EL (cell line): ENCODE data around the gene BAX.

Experiments used
- DNase-seq: peaks from one replicate; pipeline ENCODE4 v3.0.0-alpha.2; 2016

The BAX gene

DNA sequence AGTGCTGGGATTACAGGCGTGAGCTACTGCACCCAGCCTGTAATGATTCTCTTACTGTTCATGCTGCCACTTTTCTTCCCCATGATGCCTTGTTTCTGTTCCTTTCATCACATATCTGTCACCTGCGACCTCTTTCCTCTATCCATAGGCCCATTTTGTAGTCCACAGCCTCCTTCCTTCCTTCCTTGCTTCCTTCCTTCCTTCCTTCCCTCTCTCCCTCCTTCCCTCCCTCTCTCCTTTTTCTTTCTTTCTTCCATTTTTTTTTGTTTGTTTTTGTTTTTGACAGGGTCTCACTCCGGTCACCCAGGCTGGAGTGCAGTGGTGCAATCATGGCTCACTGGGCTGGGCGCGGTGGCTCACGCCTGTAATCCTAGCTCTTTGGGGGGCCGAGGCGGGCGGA, 34.2 kb downstream of the BAX start:
- no peak for DNase-seq

DNA sequence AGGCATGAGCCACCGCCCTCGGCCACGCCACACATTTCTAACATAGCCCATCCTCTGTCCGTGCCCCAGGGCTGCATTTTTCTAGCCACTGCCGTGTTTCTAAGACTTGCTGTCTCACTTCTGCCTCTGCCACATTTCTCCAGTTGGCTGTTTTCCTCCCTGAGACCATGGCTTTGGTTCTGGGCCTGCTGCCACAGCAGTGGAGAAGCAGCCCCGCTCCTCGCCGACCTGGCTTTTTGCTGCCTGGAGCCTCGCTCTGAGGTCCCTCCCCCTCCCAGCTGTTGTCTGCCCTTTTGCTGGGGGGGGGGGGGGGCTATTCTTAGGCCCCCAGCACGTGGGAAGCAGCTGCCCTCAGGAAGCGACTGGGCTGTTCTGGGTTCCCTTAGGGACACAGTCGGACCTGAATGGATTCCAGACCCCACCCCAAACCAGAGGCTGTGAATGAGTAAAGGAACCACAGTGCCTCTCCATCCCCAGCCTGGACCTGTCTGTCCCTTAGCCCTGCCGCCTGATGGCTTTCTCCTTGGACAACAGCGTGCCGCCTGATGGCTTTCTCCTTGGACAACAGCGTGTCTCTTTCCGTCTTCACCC, 35.1 kb downstream of the BAX start:
- DNase-seq = no peak

DNA sequence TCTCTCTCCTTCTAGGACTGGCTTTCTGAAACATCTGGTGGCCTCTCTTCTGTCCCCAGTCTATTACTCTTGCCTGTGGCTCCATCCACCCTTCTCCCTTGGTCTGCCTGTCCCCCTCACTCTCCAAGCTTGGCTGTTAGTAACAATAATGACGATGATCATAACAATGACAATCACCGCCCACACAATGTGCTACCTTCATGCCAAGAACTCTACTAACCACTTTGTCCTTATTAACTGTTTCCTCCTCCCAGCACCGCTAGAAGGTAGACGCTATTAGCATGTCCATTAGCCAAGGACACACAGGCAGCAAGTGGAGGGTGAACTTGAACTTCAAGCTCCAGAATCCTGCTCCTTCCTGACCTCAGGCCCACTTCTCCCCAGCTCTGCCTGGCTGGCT, 35.7 kb downstream of the BAX start:
- DNase-seq = no peak

DNA sequence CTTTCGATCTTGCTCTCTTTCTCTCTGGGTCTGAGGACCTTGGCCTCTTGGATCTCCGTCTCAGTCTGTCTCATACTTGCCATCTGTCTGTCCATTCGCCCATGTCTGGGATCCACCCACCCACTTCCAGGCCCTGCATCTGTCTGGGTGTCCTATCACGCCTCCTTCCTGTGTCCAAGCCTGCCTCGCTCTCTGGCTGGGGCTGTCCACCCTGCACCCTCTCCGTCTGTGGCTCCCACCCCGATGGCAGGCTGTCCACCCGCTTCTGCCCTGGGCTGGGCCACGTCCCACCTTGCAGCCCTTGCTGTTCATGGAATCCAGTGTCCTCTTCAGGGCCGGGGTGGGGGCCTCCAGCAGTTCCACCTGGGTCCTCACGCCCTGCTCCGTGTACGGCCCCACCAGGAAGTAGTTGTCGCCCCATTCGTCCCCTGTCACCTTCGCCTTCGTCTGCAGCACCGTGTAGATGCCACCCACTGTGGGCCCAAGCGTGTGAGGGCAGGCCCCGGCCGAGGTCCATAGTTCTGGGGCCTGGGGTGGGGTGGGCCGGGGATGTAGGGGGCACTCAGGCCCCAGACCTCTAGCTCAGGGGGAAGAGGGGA, 36.4 kb downstream of the BAX start:
- no peak for DNase-seq

DNA sequence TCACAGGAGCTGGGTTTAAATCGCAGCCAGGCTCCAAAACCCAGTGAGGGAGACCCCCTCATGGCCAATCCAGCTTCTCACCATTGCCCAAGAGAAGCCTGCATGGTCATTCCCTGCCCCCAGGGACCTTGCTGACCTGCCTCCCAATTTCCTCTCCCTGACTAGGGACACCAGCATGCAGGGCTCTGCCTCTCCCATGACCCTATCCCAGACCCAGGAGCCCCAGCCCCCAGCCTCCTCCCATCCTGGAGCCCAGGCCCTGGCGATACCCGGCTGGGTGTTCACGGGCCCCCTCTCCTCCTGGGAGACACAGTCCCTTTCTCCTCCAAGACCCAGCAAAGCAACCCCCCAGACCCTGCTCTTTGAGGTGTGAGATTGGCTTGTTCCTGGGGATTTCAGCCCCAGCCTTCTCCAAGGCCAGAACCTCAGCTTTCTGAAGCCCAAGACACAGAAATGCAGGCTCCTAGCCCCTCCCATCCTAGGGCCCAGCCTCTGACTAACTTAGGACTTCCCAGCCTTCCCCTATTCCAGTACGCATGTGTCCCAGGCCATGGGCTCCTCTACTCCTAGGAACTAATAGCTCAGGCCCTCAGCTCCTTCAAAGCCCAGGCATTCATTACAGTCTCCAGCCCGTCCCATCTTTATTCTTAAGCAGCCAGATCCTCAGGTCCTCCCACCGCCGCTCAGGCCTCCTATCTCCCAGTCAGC, 37.4 kb downstream of the BAX start:
- DNase-seq = peak; percentile 88

DNA sequence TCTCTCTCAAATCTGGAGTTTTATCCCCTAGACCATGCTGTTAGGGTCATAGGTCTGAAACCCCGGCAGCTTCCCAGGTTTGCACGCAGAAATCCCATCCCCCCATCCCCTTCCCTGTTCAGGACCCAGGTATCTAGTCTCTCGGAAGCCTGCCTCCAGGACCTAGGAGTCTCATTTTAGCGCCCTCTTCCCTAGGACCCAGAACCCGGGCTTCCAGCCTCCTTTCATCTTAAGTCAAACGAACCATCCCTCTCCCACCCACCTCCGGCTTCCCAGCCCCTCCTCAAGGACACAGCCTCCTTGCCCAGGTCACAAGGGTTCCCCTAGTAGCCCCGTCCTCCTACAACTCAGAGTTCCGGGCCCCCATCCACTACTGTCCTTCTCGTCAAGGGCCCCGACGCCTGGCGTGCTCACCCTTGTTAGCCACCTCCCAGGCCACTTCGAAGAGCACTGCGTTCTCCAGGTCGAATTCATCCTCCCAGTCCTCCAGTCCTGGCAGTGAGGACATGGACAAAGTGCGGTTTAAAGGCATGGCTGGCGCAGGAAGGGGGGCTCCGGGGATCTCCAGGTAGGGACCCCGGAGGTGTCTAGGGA, 38.0 kb downstream of the BAX start:
- DNase-seq = no peak

DNA sequence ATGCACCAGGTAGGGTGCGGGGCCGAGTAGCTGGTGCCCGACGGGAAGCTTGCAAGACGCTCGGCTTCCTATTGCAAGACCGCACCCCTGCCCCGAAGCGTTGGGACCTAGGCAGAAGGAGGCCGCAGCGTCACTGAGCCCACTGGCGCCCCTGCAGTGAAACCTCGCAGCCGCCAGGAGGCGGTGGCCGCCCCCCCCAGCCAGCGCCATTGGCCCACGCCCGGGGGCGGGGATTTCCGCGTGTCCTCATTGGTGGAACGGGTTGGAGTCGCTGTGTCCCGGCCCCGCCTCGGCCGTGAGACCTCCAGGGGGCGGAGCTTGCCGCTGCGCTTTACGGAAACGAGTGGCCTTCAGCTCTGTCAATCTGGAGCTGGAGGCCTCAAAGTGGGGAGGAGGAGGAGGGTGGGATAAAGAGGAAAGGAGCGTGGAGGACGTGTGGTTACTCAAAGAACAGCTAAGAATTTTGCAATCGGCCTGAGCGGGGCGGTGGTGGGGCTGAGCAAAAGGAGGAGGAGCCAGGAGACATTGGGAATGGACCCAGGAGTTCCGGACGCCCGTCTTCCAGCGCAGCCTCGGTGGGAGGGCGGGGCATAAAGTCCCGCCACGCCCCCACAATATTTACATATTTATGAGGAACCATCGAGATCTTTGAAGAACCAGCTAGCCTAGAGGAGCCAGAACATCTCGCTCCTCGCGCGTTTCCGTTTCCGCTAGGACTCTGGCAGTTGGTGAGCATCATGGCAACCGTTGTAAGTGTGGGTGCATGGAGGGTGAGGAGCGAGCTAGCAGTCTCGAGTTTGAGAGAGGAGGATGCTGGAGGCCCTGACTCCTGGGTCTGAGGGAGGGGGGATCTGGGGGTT, 38.7 kb downstream of the BAX start, which contains the start of the genes GYS1 and RUVBL2:
Gene GYS1 (minus strand): TSS at position 135 of the 860 bp plus-strand sequence. CDS start 197 bp downstream, outside the sequence.
Gene RUVBL2 (plus strand): TSS at position 713 of the 860 bp plus-strand sequence. CDS start 25 bp downstream, at position 738.
- DNase-seq = peak; percentile 100

DNA sequence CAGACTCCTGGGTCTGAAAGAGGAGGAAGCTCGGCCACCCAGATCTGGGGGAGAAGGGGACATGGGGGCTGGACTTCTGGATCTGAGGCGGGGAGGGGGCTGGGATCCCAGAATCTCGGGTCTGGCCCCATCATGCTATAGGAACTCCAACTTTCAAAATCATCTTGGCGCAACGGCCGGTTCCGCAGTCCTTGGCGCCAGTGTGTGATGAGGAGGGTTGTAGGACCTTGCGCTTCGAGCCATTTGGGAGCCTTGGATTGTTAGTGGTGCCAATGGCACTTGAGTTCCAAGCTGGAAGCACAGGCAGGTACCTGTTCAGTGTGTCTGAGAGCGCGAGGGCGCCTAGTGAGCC, 39.3 kb downstream of the BAX start:
- no peak for DNase-seq

DNA sequence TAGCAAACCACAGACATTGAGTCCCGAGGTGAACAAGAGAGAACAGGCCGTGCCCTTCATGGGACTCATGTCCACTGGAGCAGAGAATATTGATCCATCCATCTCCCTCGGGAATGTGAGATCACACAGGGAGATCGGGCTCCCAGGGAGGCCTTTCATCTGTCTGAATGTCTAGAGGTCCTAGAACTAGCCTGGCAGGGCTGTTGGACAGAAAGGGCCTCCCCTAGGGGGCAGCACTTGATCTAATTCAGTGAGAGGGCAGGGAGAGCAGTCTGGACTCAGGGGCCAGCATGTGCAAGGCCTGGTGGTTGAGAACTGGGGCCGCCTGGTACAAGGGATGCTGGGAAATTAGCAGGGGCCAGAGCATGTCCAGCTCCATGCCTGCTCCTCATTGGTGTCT, 43.3 kb downstream of the BAX start:
- peak; percentile 71 for DNase-seq

DNA sequence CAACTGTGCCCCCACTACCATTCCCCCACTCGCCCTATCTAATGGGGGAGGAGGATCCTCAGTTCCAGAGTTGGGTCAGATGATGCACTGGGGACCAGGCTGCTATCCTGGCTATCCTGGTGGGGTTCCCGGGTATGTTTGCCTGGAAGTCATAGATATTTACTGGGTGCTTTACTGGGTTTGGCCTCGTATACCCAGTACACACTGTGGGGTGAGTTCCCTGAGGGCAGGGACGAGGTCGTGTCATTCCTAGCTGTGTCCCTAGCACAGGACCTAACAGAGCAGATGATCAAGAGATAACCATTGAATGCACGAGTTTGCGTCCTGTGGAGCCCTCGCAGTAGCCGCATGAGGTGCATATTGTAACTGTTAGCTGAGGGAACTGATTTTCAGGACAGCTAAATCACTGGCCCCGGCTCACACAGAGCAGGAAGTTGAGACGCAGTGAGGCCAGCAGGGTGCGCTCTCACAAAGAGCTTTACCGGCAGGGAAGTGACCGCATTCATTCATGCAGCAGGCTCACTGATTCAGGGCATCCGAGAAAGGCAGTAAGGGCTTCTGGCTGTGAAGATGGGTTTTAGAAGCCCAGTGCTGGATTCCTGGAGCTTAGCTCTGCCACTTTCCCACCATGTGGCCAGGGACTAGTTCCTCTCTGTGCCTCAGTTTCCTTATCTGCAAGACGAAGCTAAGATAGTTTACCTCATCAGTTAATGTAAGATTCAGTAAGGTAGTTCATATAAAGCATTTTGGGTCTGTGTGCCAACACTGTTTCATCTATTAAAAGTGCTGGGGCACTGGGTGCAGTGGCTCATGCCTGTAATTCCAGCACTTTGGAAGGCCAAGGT, 45.0 kb downstream of the BAX start:
- peak; percentile 67 for DNase-seq

DNA sequence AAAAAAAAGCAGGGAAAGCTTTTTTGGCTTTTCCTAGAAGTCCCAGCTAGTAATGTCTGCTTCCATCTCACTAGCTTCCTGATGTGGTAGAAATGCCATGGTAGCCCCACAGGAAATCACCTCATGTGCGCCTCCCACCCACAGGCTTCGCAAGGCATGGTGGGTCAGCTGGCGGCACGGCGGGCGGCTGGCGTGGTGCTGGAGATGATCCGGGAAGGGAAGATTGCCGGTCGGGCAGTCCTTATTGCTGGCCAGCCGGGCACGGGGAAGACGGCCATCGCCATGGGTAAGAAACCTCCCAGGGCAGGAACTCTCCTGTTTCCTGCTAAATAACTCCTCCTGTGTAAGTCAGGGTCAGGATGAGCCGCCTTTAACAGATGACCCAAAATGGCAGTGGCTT, 49.5 kb downstream of the BAX start:
- no peak for DNase-seq

DNA sequence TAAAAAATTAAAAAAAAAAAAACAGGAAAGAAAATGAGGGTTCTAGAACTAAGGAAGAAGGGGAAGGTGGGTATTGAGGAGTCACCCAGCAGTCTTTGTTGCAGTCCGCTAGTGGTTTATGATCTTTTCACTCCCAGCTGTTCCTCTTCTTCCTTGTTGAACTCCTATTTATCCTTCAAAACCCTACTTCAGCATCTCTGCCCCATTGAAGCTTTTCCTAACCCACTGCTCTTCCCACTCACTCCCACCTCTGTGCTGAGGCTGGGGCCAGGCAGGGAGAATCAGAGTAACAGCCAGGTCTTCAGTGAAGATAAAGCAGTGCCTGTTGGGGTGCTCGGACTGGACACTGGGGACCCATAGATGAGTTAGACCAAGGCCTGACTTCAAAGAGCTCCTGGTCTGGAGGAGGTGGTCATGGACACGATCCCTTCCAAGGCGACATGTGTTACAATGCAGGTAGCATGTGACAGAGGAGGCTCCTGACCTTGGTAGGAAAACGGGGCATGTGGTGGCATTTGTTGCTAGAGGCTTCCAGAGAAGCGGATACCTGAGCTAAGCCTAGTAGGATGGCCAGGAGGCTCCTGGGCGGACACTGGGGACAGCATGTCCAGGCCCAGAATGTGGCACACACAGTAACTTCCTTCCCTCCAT, 50.4 kb downstream of the BAX start:
- no peak for DNase-seq

DNA sequence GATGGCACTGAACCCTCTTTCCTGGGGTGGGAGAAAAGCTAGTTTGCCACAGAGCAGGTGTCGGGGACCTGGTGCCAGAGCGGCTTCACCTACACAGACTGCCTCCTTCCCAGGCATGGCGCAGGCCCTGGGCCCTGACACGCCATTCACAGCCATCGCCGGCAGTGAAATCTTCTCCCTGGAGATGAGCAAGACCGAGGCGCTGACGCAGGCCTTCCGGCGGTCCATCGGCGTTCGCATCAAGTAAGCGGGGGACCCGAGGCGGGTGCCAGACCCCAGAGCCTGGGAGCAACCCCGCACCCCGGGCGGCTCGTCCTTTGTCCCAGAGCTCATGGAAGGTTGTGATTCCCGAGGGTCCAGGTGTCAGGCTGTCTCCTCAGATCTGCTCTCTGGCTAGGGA, 52.2 kb downstream of the BAX start:
- no peak for DNase-seq

DNA sequence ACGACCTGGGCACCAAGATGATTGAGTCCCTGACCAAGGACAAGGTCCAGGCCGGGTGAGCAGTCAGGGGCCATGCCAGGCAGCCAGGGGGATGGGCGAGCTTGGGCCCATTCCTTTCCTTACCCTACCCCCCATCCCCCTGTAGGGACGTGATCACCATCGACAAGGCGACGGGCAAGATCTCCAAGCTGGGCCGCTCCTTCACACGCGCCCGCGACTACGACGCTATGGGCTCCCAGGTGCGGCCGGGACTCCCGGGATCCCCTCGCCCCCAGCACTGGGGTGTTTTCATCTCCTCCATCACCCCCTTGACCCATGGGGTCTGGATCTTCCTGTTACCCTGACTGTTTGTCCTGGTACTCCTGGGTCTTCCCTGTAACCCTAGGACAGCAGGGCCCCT, 55.2 kb downstream of the BAX start:
- DNase-seq = no peak

DNA sequence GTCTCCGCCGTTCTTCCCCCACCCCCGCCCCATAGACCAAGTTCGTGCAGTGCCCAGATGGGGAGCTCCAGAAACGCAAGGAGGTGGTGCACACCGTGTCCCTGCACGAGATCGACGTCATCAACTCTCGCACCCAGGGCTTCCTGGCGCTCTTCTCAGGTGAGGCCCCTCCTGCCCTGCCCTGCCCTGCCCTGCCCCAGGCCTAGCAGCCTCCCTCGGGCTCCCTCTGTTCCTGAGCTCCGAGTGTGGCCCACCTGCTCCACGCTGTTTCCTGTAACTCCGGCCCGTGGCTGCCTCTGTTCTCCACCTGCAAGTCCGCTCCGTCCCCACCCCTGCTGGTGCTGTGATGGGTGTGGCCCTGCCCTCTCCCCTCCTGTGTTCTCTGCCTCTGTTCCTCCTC, 55.8 kb downstream of the BAX start:
- no peak for DNase-seq

DNA sequence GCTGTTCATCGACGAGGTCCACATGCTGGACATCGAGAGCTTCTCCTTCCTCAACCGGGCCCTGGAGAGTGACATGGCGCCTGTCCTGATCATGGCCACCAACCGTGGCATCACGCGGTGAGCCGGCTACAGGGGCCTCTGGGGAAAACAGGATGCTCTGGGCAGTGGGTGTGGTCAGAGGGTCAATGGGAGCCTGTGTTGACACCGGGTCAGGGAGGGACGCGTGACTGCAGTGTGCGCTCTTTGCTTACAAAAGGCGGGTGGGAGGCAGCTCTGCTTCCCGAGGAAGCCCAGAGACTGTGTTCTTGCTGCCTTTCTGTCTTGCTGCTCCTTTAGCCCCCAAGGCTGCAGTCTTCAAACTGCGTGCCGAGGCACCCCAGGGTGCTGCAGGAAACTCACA, 56.5 kb downstream of the BAX start:
- DNase-seq = no peak
